GM19025 (cell line): ENCODE measurements around the gene OR1J1.

Experiments
- ATAC-seq: cut with Tn5 transposase; IDR thresholded peaks from one replicate; pipeline ENCODE4 v1.9.1; 2021; ENCODE audit warnings: mild to moderate bottlenecking, low read depth, moderate library complexity; ENCODE audit not compliant: unreplicated experiment

The OR1J1 gene

DNA sequence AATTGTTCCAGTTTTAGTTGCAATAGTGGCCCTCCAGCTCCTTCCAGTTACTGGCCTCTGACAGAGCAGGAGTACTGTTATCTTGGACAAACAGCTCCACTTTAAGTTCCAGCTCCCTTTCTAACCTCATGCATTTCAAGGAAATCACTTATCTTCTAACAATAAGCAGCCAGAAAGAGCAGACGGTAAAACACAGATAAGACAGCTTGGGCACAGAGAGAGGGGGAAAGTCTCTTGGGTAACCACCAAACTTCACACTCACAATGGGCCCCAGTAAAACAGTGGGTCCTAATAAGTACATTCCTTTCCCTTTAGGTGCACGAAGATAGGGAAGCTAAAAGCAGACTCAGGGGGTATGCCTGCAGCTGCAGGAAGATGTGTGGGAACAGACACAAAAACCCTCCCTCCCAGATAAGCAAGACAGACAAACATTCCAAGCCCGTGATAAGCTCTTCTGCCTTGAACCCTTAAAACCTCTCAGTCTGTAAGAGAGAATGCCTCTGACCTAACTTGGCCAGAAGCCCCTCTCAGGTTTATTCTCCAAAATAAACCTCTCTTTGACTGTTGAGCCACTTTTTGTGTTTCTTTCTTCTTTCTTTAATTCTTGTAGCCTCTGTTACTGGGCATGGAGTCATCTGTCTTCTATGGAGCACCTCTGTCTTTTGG, 30.8 kb downstream of the OR1J1 start:
- no peak for ATAC-seq

- ATAC-seq: no peak
Measured at GRCh38 chr9:122445155-122445749, 32.5 kb downstream of the OR1J1 start.

- no peak for ATAC-seq
Measured at GRCh38 chr9:122444041-122444733, 33.5 kb downstream of the OR1J1 start.

- ATAC-seq: no peak
Measured at GRCh38 chr9:122442568-122442967, 35.2 kb downstream of the OR1J1 start.
